ENCODE measurements around the gene ZBED6.

DNA sequence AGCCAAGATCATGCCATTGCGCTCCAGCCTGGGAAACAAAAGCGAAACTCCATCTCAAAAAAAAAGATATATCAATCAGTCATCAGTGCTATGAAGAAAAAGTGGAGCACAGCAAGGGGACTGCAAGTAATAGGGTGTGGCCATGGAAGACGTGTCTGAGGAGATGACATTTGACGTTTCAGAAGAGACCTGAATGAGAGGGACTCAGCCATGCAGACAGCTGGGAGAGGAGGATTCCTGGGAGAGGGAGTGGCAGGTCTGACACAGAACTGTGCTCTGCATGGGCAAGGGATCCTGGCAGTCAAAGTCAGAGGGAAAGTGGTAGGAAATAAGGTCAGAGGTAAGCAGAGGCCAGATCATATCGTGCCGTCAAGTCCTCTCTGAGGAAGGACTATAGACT, 27.2 kb upstream of the ZBED6 start:
- TF ChIP-seq, protein P1, sequence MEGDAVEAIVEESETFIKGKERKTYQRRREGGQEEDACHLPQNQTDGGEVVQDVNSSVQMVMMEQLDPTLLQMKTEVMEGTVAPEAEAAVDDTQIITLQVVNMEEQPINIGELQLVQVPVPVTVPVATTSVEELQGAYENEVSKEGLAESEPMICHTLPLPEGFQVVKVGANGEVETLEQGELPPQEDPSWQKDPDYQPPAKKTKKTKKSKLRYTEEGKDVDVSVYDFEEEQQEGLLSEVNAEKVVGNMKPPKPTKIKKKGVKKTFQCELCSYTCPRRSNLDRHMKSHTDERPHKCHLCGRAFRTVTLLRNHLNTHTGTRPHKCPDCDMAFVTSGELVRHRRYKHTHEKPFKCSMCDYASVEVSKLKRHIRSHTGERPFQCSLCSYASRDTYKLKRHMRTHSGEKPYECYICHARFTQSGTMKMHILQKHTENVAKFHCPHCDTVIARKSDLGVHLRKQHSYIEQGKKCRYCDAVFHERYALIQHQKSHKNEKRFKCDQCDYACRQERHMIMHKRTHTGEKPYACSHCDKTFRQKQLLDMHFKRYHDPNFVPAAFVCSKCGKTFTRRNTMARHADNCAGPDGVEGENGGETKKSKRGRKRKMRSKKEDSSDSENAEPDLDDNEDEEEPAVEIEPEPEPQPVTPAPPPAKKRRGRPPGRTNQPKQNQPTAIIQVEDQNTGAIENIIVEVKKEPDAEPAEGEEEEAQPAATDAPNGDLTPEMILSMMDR (IDR thresholded peaks at IDR 0.05; ENCODE audit: insufficient read depth, low read depth, low read length): no peak
- no peak for TF ChIP-seq EZH2 (IDR thresholded peaks at IDR 0.05; ENCODE audit: insufficient read depth, low read length)

All from astrocyte (in vitro differentiated cells and primary cell).